ENCODE data around the gene MCUB. TPM values are rescaled to one million over a fixed set of nuclear protein-coding genes. Genes with fewer than 3 reads are reported as not detected.

MCUB gene
- total and polyA plus RNA-seq, 12 donors: 1.2 to 28.5 (median 5.0) TPM

GRCh38 chr4:109702950-109703663 lies 143.1 kb downstream of the MCUB start, which contains the start of gene CASP6:
Gene CASP6, minus strand, starts transcription at chr4:109703445. Its CDS starts 50 bp downstream, at chr4:109703395.
- Histone ChIP-seq H3K4me3 (peak within 1 kb of the TSS; percentile 39 to 94 (median 68)), H3K36me3 (replicated peaks in 1 of 2) (no peaks in the 10 kb centered on the region), H3K27ac (peak within 1 kb of the TSS; percentile 21 to 95 (median 80)), H3K4me1 (replicated peaks in 1 of 2) (peaks cover 6 to 12% of the 10 kb centered on the region in 2 donors), H3K9me3 (replicated peaks in 1 of 3) (no peaks in the 10 kb centered on the region), H3K27me3 (no peaks in the 10 kb centered on the region)
- DNase-seq: peak; percentile 87 to 92 (median 91)
- WGBS, 4 donors: 0% methylated on average over 6 to 72 of the region's 72 CpGs
- TF ChIP-seq CTCF (IDR thresholded peaks at IDR 0.05): peak; percentile 56 to 76 (median 66)
- peak; percentile 10 to 60 for TF ChIP-seq POLR2A (IDR thresholded peaks at IDR 0.05)
- intact Hi-C loops (cut with DNase I): loop anchor here (5.0 kb wide), 2 partner anchors 104 to 114 kb away; partner anchors contain the start of gene GAR1 (in 1 of the 2)

GRCh38 chr4:109703664-109704361 lies 143.8 kb downstream of the MCUB start:
- 10 to 16% (median 12%) methylated on average over 9 to 11 of the region's 11 CpGs for WGBS, 4 donors
- TF ChIP-seq CTCF (IDR thresholded peaks at IDR 0.05) (no peak), POLR2A (IDR thresholded peaks at IDR 0.05) (no peak)

GRCh38 chr4:109708435-109708834 lies 148.4 kb downstream of the MCUB start:
- H3K27me3 ChIP-seq: no peaks in the 10 kb centered on the region
- TF ChIP-seq CTCF (IDR thresholded peaks at IDR 0.05) (no peak), POLR2A (IDR thresholded peaks at IDR 0.05) (no peak)
- no peak overlapping the region for H3K27ac ChIP-seq
- no peaks in the 10 kb centered on the region for H3K4me1 ChIP-seq (replicated peaks in 1 of 2)
- WGBS, 4 donors: 39 to 58% (median 56%) methylated on average over 2 of the region's 2 CpGs
- H3K9me3 ChIP-seq (replicated peaks in 1 of 3): no peaks in the 10 kb centered on the region
- no peak overlapping the region for H3K4me3 ChIP-seq
- H3K36me3 ChIP-seq (replicated peaks in 1 of 2): peaks cover 0 to 1% of the 10 kb centered on the region in 2 donors
- intact Hi-C loops (cut with DNase I): no loop called here
- DNase-seq: no peak

More at GRCh38 chr4:109703664-109704361, 143.8 kb downstream of the MCUB start:
- Histone ChIP-seq H3K4me3 (peak overlapping the region; percentile 39 to 94 (median 68)), H3K4me1 (replicated peaks in 1 of 2) (peaks cover 6 to 12% of the 10 kb centered on the region in 2 donors), H3K9me3 (replicated peaks in 1 of 3) (no peaks in the 10 kb centered on the region), H3K36me3 (replicated peaks in 1 of 2) (no peaks in the 10 kb centered on the region), H3K27me3 (no peaks in the 10 kb centered on the region), H3K27ac (peak overlapping the region in 4 of 5 donors; percentile 71 to 95 (median 82))
- intact Hi-C loops (cut with DNase I): loop anchor here (5.0 kb wide), 2 partner anchors 103 to 113 kb away; partner anchors contain the start of gene GAR1 (in 1 of the 2)
- DNase-seq: no peak

GRCh38 chr4:109708990-109709389 lies 148.9 kb downstream of the MCUB start:
- no peaks in the 10 kb centered on the region for H3K4me1 ChIP-seq (replicated peaks in 1 of 2)
- no peak overlapping the region for H3K27ac ChIP-seq
- intact Hi-C loops (cut with DNase I): no loop called here
- TF ChIP-seq POLR2A (IDR thresholded peaks at IDR 0.05) (no peak), CTCF (IDR thresholded peaks at IDR 0.05) (no peak)
- 67 to 100% (median 94%) methylated on average over 1 of the region's 1 CpG for WGBS, 4 donors
- no peaks in the 10 kb centered on the region for H3K9me3 ChIP-seq (replicated peaks in 1 of 3)
- no peaks in the 10 kb centered on the region for H3K27me3 ChIP-seq
- no peak overlapping the region for H3K4me3 ChIP-seq
- DNase-seq: no peak
- peaks cover 0 to 4% of the 10 kb centered on the region in 2 donors for H3K36me3 ChIP-seq (replicated peaks in 1 of 2)

All from adrenal gland (tissue), 12 donors.